Renal pelvis (tissue), 4 donors: ENCODE measurements around the gene FAM171A1. TPM values are rescaled to one million over a fixed set of nuclear protein-coding genes. Genes with fewer than 3 reads are reported as not detected.

Experiments used
- DNase-seq: peaks from one replicate; pipeline ENCODE4 v3.0.0-alpha.2; 2013
- polyA plus RNA-seq, 3 donors: library from polyadenylated mRNA; unstranded; fragments of 120-200 nt; gene quantifications; one replicate each; pipeline ENCODE4 v1.2.1, GENCODE V29; 2013; ENCODE audit not compliant: insufficient read length in 3 of 3

The FAM171A1 gene
- polyA plus RNA-seq, 3 donors: 85.6 to 96.4 (median 94.4) TPM

- DNase-seq: peak; percentile 27
Measured at GRCh38 chr10:15385552-15386455, 14.7 kb upstream of the FAM171A1 start.

- DNase-seq: no peak
Measured at GRCh38 chr10:15381420-15381819, 10.3 kb upstream of the FAM171A1 start.

GRCh38 chr10:15379078-15379477, 8.0 kb upstream of the FAM171A1 start:
- no peak for DNase-seq

GRCh38 chr10:15378569-15378968, 7.5 kb upstream of the FAM171A1 start:
- DNase-seq: no peak

GRCh38 chr10:15374566-15374965, 3.5 kb upstream of the FAM171A1 start:
- no peak for DNase-seq

- no peak for DNase-seq
Measured at GRCh38 chr10:15374156-15374555, 3.1 kb upstream of the FAM171A1 start.

- no peak for DNase-seq
Measured at GRCh38 chr10:15373199-15373598, 2.1 kb upstream of the FAM171A1 start.

GRCh38 chr10:15370212-15370855, 755 bp downstream of the FAM171A1 start:
- DNase-seq: peak; percentile 38

- DNase-seq: peak; percentile 16
Measured at GRCh38 chr10:15369256-15370211, 1.6 kb downstream of the FAM171A1 start.

GRCh38 chr10:15368101-15368855, 2.8 kb downstream of the FAM171A1 start:
- no peak for DNase-seq

- no peak for DNase-seq
Measured at GRCh38 chr10:15367296-15368085, 3.6 kb downstream of the FAM171A1 start.

- no peak for DNase-seq
Measured at GRCh38 chr10:15365692-15366091, 5.4 kb downstream of the FAM171A1 start.

GRCh38 chr10:15364001-15364400, 7.1 kb downstream of the FAM171A1 start:
- no peak for DNase-seq

- DNase-seq: no peak
Measured at GRCh38 chr10:15363031-15363430, 8.1 kb downstream of the FAM171A1 start.

GRCh38 chr10:15361131-15361530, 10.0 kb downstream of the FAM171A1 start:
- DNase-seq: no peak

- DNase-seq: no peak
Measured at GRCh38 chr10:15360566-15360965, 10.5 kb downstream of the FAM171A1 start.

GRCh38 chr10:15353471-15354017, 17.5 kb downstream of the FAM171A1 start:
- DNase-seq: no peak

- no peak for DNase-seq
Measured at GRCh38 chr10:15352836-15353235, 18.3 kb downstream of the FAM171A1 start.

- no peak for DNase-seq
Measured at GRCh38 chr10:15352201-15352600, 18.9 kb downstream of the FAM171A1 start.
